Bronchial epithelial cell (primary cell): ENCODE measurements around the gene SELENOO. TPM values are rescaled to one million over a fixed set of nuclear protein-coding genes. Genes with fewer than 3 reads are reported as not detected.

Source experiments
- DNase-seq: peaks from one replicate; pipeline ENCODE4 v3.0.0-alpha.2; 2010; ENCODE audit warnings: low read depth
- FAIRE-seq: peaks from 2 replicates; lab custom pipeline; 2011; peaks lifted over from hg19 to GRCh38; lab: Jason Lieb, UNC
- H3K27me3 ChIP-seq: 2 replicates; pipeline ENCODE4 v1.5.1; 2011; ENCODE audit warnings: low read length; ENCODE audit not compliant: control insufficient read depth, insufficient read depth
- H3K36me3 ChIP-seq: 2 replicates; pipeline ENCODE4 v1.5.1; 2011; ENCODE audit warnings: low read length; ENCODE audit not compliant: control insufficient read depth, insufficient read depth
- H3K4me3 ChIP-seq: 2 replicates; pipeline ENCODE4 v1.5.1; 2011; ENCODE audit warnings: mild to moderate bottlenecking, low read depth, low read length, control low read depth
- CTCF ChIP-seq: IDR thresholded peaks from 2 replicates; pipeline ENCODE4 v1.5.1; 2011; ENCODE audit warnings: mild to moderate bottlenecking, moderate library complexity, low read length, control low read depth, inconsistent platforms; ENCODE audit not compliant: insufficient read depth, severe bottlenecking
- total RNA-seq: library from RNA; depleted of rRNA; stranded (reverse); fragments of >200 nt; gene quantifications from 2 replicates; pipeline ENCODE4 v1.2.1, GENCODE V29; 2014

The SELENOO gene
- total RNA-seq, 1 donor from 2014 or later = 20.8 TPM

GRCh38 chr22:50198624-50199017, 2.2 kb upstream of the SELENOO start:
- Histone ChIP-seq H3K27me3 (no peaks in the 10 kb centered on the region), H3K36me3 (peaks cover 21% of the 10 kb centered on the region), H3K4me3 (no peak overlapping the region)
- no peak for FAIRE-seq
- DNase-seq = no peak
- TF ChIP-seq CTCF = no peak

DNA sequence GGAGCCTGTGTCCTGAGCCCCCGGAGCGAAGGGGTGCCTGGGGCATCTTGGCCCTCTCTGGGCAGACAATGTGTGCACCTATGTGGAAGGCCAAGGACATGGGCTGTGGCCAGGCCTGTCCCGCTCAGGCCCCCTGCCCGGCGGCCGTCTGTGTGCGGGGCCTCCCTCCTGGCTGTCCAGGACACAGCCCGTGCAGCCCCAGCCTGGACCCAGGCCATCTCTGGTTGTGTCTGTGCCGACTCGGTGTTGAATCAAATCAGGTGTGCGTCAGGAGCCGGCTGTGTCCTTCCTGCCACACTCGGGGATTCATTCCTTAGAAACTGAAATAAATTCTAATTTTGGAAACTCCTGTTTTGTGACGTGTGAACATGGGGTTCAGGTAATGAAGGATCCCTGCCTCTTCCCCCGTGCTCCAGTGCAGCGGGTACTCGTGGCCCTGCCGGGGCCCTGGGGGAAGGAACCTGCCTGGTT, 1.5 kb upstream of the SELENOO start:
- Histone ChIP-seq H3K36me3 (peaks cover 16% of the 10 kb centered on the region), H3K4me3 (no peak overlapping the region), H3K27me3 (no peaks in the 10 kb centered on the region)
- FAIRE-seq (no peak), DNase-seq (no peak)
- TF ChIP-seq CTCF = no peak

GRCh38 chr22:50199829-50200460, 866 bp upstream of the SELENOO start:
- peaks cover 11% of the 10 kb centered on the region for H3K36me3 ChIP-seq
- peak overlapping the region; percentile 63 for H3K4me3 ChIP-seq
- no peak for FAIRE-seq
- no peak for TF ChIP-seq CTCF
- no peaks in the 10 kb centered on the region for H3K27me3 ChIP-seq
- DNase-seq = no peak

GRCh38 chr22:50201191-50202129, 649 bp downstream of the SELENOO start:
- H3K36me3 ChIP-seq = peaks cover 8% of the 10 kb centered on the region
- no peak for FAIRE-seq
- DNase-seq = no peak
- H3K27me3 ChIP-seq = no peaks in the 10 kb centered on the region
- H3K4me3 ChIP-seq = peak overlapping the region; percentile 63
- no peak for TF ChIP-seq CTCF

DNA sequence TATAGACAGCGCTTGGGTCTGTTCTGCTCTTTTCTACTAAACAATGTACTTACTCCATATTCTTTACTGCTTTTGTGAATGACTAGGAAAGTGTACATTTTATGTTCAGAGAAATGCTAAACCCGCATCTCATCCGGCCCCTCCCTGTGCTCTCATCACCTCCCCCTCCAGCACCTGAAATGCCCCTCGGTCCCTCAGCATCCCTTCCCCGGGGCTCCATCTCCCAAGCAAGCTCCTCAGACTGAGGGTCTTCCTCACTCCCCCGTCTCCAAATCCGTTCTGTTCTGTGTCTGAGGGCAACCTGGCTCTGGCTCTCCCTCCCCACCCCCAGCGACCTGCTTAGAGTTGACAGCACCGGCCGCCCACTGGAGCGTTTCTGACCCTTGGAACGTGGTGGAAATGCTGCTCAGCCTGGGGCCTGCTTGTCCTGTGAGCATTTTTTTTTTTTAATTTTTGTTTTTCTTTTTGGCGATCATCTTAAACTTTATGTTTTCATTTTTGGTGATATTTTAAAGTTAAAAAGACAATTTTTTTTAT, 1.4 kb downstream of the SELENOO start:
- TF ChIP-seq CTCF = no peak
- H3K27me3 ChIP-seq = no peaks in the 10 kb centered on the region
- H3K36me3 ChIP-seq = peaks cover 9% of the 10 kb centered on the region
- FAIRE-seq (no peak), DNase-seq (no peak)
- H3K4me3 ChIP-seq = peak overlapping the region; percentile 63
